SU-DHL-6 (cell line): Measurements from ENCODE around the gene GIMD1.

Source experiments
- H2AFZ ChIP-seq: fragments of 200-600 bp; sonication (generic); 2 replicates; pipeline ENCODE4 v1.6.1; 2014; ENCODE audit warnings: low read depth, mild to moderate bottlenecking, moderate library complexity, mixed read lengths, antibody characterized with exemption, low read length; ENCODE audit not compliant: severe bottlenecking
- H3F3A ChIP-seq: fragments of 200-600 bp; shearing (Covaris generic); 2 replicates; pipeline ENCODE4 v1.6.0; 2016; ENCODE audit warnings: antibody characterized with exemption, mild to moderate bottlenecking; ENCODE audit not compliant: insufficient read depth
- H3K27ac ChIP-seq: fragments of 200-600 bp; sonication (generic); 2 replicates; pipeline ENCODE4 v1.5.1; 2016; ENCODE audit warnings: low read depth, mild to moderate bottlenecking, low read length, moderate library complexity, mixed read lengths
- H3K27me3 ChIP-seq: fragments of 200-600 bp; sonication (generic), shearing (Covaris generic); 2 replicates; pipeline ENCODE4 v1.6.0; 2014; ENCODE audit warnings: mild to moderate bottlenecking, low read length
- H3K36me3 ChIP-seq: fragments of 200-600 bp; sonication (generic); 2 replicates; pipeline ENCODE4 v1.6.1; 2014; ENCODE audit warnings: mild to moderate bottlenecking, low read length, mixed read lengths
- H3K4me2 ChIP-seq: fragments of 300-600, 200-600 bp; shearing (Covaris generic), sonication (generic); 2 replicates; pipeline ENCODE4 v1.6.0; 2014; ENCODE audit warnings: low read length, low read depth, mild to moderate bottlenecking; ENCODE audit not compliant: poor library complexity, severe bottlenecking
- H3K4me3 ChIP-seq: fragments of 200-600 bp; sonication (generic); 2 replicates; pipeline ENCODE4 v1.5.1; 2014; ENCODE audit warnings: antibody characterized with exemption, low read length, mild to moderate bottlenecking, mixed read lengths; ENCODE audit not compliant: insufficient read depth, poor library complexity, severe bottlenecking
- H3K79me2 ChIP-seq: fragments of 200-600 bp; sonication (generic); 2 replicates; pipeline ENCODE4 v1.6.1; 2014; ENCODE audit warnings: mild to moderate bottlenecking, low read length, moderate library complexity; ENCODE audit not compliant: insufficient read depth
- H3K9ac ChIP-seq: fragments of 200-600 bp; sonication (generic); 2 replicates; pipeline ENCODE4 v1.7.0; 2014; ENCODE audit warnings: mild to moderate bottlenecking, low read length
- H3K9me2 ChIP-seq: fragments of 200-600 bp; sonication (generic); replicated peaks from 2 replicates; pipeline ENCODE4 v1.6.1; 2014; ENCODE audit warnings: low read length; ENCODE audit not compliant: insufficient read depth
- H3K9me3 ChIP-seq: fragments of 200-600 bp; sonication (generic); 2 replicates; pipeline ENCODE4 v1.6.1; 2014; ENCODE audit warnings: low read length, mixed read lengths; ENCODE audit not compliant: insufficient read depth
- H4K20me1 ChIP-seq: fragments of 200-600 bp; sonication (generic); 2 replicates; pipeline ENCODE4 v1.6.1; 2014; ENCODE audit warnings: low read depth, mild to moderate bottlenecking, antibody characterized with exemption, low read length, moderate library complexity, mixed read lengths
- CTCF ChIP-seq: fragments of 200-600 bp; sonication (generic); IDR thresholded peaks from one replicate; pipeline ENCODE4 v1.5.1; 2017; ENCODE audit warnings: antibody characterized with exemption, mild to moderate bottlenecking, low read length, moderate library complexity; ENCODE audit not compliant: insufficient read depth, poor library complexity, severe bottlenecking
- EZH2phosphoT487 ChIP-seq: fragments of 200-600 bp; sonication (generic), shearing (Covaris generic); conservative IDR thresholded peaks from 2 replicates; pipeline ENCODE4 v1.6.1; 2018; ENCODE audit warnings: mild to moderate bottlenecking, antibody characterized with exemption, low read length, moderate library complexity, mixed read lengths

The GIMD1 gene

GRCh38 chr4:106367072-106367471, 1.5 kb downstream of the GIMD1 start:
- no peak overlapping the region for H3K9ac ChIP-seq
- H2AFZ ChIP-seq = no peak overlapping the region
- TF ChIP-seq CTCF (no peak), EZH2phosphoT487 (no peak)
- no peaks in the 10 kb centered on the region for H3K36me3 ChIP-seq
- H3K9me3 ChIP-seq = no peaks in the 10 kb centered on the region
- no peak overlapping the region for H3K4me2 ChIP-seq
- H3F3A ChIP-seq = no peaks in the 10 kb centered on the region
- no peaks in the 10 kb centered on the region for H3K9me2 ChIP-seq
- no peaks in the 10 kb centered on the region for H3K79me2 ChIP-seq
- H4K20me1 ChIP-seq = no peaks in the 10 kb centered on the region
- H3K4me3 ChIP-seq = no peak overlapping the region
- no peak overlapping the region for H3K27ac ChIP-seq
- H3K27me3 ChIP-seq = no peaks in the 10 kb centered on the region

- H3K36me3 ChIP-seq = no peaks in the 10 kb centered on the region
- no peaks in the 10 kb centered on the region for H3K9me2 ChIP-seq
- H3K9me3 ChIP-seq = no peaks in the 10 kb centered on the region
- H3K79me2 ChIP-seq = no peaks in the 10 kb centered on the region
- no peak overlapping the region for H2AFZ ChIP-seq
- H3F3A ChIP-seq = no peaks in the 10 kb centered on the region
- no peaks in the 10 kb centered on the region for H4K20me1 ChIP-seq
- no peak overlapping the region for H3K4me2 ChIP-seq
- H3K4me3 ChIP-seq = no peak overlapping the region
- no peak overlapping the region for H3K9ac ChIP-seq
- no peaks in the 10 kb centered on the region for H3K27me3 ChIP-seq
- H3K27ac ChIP-seq = no peak overlapping the region
- no peak for TF ChIP-seq CTCF
These were observed 2.6 kb downstream of the GIMD1 start for GRCh38 chr4:106366026-106366425.

- H3F3A ChIP-seq = no peaks in the 10 kb centered on the region
- no peaks in the 10 kb centered on the region for H3K9me2 ChIP-seq
- H3K36me3 ChIP-seq = no peaks in the 10 kb centered on the region
- H3K4me2 ChIP-seq = no peak overlapping the region
- H3K9ac ChIP-seq = no peak overlapping the region
- H3K9me3 ChIP-seq = no peaks in the 10 kb centered on the region
- TF ChIP-seq EZH2phosphoT487 (no peak), CTCF (no peak)
- H4K20me1 ChIP-seq = no peaks in the 10 kb centered on the region
- no peak overlapping the region for H2AFZ ChIP-seq
- no peak overlapping the region for H3K27ac ChIP-seq
- H3K27me3 ChIP-seq = no peaks in the 10 kb centered on the region
- H3K4me3 ChIP-seq = no peak overlapping the region
- H3K79me2 ChIP-seq = no peaks in the 10 kb centered on the region
These were observed 3.0 kb downstream of the GIMD1 start for GRCh38 chr4:106365613-106366012.

GRCh38 chr4:106364282-106364681, 4.3 kb downstream of the GIMD1 start:
- no peak overlapping the region for H3K27ac ChIP-seq
- H3K4me3 ChIP-seq = no peak overlapping the region
- H3K79me2 ChIP-seq = no peaks in the 10 kb centered on the region
- H4K20me1 ChIP-seq = no peaks in the 10 kb centered on the region
- H3K9me3 ChIP-seq = no peaks in the 10 kb centered on the region
- no peaks in the 10 kb centered on the region for H3K27me3 ChIP-seq
- H3K9me2 ChIP-seq = no peaks in the 10 kb centered on the region
- H3K4me2 ChIP-seq = no peak overlapping the region
- no peak overlapping the region for H3K9ac ChIP-seq
- H3F3A ChIP-seq = no peaks in the 10 kb centered on the region
- H2AFZ ChIP-seq = no peak overlapping the region
- TF ChIP-seq CTCF (no peak), EZH2phosphoT487 (no peak)
- no peaks in the 10 kb centered on the region for H3K36me3 ChIP-seq
